C4-2B (cell line): Measurements from ENCODE around the gene KLC3.
"Not testable (repeated sequence)": the region's sequence is repeated elsewhere in the genome, so short reads cannot be mapped to it uniquely, and the experiment has no call there.

Experiments
- H3K27ac ChIP-seq: fragments of 450-650 bp; 2 replicates; pipeline ENCODE4 v1.5.1; 2017
- ZFX ChIP-seq: fragments of 450-650 bp; IDR thresholded peaks from 2 replicates; pipeline ENCODE4 v1.6.1; 2017
- TF ChIP-seq, protein P1 (sequence below): fragments of 450-650 bp; conservative IDR thresholded peaks from 2 replicates; pipeline ENCODE4 v1.5.1; 2017; ENCODE audit warnings: mild to moderate bottlenecking

KLC3 gene

DNA sequence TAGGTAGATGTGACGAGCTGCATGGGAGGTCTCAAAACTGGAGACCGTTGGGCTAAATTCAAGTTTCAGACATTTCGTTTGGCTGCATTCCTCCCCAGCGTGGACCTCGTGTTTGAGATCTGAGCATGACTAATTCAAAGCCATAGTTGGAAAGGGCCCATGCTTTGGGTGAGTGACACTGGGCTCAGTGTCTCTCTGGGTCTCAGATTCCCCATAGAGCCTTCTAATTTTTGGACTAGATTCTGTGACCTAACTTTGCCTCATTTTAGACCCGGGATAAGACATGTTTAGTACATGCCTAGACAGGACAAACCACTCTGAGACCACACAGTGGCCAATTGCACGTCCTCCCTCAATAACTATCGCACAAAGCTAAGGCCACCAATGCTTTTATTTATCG lies 34.5 kb upstream of the KLC3 start:
- TF ChIP-seq, protein P1, sequence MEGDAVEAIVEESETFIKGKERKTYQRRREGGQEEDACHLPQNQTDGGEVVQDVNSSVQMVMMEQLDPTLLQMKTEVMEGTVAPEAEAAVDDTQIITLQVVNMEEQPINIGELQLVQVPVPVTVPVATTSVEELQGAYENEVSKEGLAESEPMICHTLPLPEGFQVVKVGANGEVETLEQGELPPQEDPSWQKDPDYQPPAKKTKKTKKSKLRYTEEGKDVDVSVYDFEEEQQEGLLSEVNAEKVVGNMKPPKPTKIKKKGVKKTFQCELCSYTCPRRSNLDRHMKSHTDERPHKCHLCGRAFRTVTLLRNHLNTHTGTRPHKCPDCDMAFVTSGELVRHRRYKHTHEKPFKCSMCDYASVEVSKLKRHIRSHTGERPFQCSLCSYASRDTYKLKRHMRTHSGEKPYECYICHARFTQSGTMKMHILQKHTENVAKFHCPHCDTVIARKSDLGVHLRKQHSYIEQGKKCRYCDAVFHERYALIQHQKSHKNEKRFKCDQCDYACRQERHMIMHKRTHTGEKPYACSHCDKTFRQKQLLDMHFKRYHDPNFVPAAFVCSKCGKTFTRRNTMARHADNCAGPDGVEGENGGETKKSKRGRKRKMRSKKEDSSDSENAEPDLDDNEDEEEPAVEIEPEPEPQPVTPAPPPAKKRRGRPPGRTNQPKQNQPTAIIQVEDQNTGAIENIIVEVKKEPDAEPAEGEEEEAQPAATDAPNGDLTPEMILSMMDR = no peak
- no peak for TF ChIP-seq ZFX
- no peak overlapping the region for H3K27ac ChIP-seq

DNA sequence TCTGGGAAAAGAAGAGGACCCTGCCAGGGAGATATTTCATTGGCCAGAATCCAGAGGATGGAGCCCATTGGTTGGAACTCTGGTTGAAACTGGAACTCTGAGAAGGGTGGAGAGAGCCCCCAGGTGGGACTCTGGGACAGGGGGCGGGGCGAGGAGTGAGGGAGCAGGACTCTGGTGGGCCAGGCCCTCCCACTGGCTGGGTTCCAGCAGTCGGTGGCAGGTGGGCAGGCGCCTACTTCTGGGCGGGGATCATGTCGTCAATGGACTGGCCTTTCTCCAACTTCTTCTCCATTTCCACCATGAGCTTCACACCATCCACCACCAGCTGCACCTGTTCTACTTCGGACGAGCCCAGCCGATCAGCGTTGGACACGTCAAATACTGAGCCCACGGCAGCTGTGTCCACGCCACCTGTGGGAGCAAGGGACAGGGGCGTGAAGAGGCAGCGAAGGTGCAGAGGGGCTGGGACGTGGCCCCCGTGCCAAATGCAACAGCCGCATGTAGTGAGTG lies 34.0 kb upstream of the KLC3 start:
- TF ChIP-seq, protein P1 = no peak
- TF ChIP-seq ZFX = no peak
- H3K27ac ChIP-seq = no peak overlapping the region

DNA sequence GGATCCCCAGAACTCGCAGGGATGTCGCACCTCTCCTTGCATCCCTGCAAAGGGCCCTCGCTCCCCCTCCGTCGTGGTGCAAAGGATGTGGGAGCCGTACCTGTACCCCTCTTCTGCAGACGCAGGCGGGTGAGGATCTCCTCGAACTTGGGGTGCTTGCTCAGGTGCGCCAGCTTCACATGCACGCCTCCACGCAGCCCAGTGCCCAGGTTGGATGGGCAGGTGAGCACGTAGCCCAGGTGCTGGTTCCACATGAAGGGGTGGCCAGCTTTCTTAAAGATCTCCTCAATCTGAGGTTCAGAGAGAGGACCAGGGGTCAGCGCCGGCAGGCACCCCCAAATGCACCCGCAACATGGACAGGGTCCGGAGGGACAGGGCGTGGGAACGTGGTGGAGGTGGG lies 33.2 kb upstream of the KLC3 start:
- no peak for TF ChIP-seq ZFX
- TF ChIP-seq, protein P1 = no peak
- H3K27ac ChIP-seq = no peak overlapping the region

DNA sequence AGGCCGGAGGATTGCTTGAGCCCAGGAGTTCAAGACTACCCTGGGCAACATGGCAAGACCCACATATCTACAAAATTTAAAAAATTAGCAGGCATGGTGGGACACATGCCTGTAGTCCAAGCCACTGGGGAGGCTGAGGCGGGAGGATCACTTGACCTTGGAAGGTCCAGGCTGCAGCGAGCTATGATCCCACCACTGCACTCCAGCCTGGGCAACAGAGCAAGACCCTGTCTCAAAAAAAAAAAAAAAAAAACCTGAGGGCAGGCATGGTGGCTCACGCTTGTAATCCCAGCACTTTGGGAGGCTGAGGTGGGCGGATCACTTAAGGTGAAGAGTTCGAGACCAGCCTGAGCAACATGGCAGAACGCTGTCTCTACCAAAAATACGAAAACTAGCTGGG lies 31.2 kb upstream of the KLC3 start:
- not testable (repeated sequence) for H3K27ac ChIP-seq

DNA sequence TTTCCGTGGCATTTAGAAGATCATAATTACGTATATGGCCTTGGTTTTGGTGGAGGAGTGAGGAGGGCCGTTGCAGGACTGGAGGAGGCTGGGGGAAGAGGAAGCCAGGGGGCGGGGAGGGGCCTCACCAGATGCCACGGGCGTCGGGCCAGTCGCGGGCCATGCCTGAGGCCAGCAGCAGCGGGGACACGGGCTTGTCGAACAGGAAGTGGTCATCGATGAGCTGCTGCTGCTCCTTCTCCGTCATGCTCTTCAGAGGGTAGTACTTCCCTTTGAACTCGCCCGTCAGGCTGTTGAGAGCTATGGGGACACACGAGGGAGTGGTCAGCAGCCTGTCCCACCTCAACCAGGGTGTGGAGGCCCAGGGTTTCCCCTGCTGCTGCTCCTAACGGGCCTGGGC lies 28.9 kb upstream of the KLC3 start:
- H3K27ac ChIP-seq = no peak overlapping the region
- TF ChIP-seq ZFX = no peak
- TF ChIP-seq, protein P1 = no peak

DNA sequence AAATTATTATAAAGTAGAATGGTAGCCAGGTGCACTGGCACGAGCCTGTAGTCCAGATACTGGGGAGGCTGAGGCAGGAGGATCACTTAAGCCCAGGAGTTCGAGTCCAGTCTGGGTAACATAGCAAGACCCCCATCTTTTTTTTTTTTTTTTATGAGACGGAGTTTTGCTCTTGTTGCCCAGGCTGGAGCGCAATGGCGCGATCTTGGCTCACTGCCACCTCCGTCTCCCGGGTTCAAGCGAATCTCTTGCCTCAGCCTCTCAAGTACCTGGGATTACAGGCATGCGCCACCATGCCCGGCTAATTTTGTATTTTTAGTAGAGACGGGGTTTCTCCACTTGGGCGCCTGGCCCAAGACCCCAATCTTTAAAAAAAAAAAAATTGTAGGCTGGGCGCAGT lies 28.3 kb upstream of the KLC3 start:
- H3K27ac ChIP-seq = not testable (repeated sequence)

DNA sequence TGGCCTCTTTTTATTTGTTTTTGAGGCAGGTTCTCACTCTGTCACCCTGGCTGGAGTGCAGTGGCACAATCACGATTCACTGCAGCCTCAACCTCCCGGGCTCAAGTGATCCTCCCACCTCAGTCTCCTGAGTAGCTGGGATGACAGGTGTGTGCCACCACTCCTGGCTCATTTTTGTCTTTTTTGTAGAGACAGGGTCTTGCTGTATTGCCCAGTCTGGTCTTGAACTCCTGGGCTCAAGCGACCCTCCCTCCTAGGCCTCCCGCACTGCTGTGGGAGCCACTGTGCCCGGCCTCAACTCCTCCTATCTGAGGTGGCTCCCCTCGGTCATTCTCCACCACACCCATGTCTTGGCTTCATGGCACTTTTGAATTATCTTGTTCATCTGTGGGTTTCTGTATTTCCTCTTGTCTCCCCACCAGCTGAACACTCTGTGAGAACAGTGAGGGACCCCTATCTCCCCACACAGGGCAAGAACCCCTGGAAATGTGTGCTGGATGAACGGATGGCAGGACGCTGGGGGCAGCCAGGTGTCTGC lies 25.8 kb upstream of the KLC3 start:
- TF ChIP-seq ZFX = no peak
- TF ChIP-seq, protein P1 = no peak
- no peak overlapping the region for H3K27ac ChIP-seq

DNA sequence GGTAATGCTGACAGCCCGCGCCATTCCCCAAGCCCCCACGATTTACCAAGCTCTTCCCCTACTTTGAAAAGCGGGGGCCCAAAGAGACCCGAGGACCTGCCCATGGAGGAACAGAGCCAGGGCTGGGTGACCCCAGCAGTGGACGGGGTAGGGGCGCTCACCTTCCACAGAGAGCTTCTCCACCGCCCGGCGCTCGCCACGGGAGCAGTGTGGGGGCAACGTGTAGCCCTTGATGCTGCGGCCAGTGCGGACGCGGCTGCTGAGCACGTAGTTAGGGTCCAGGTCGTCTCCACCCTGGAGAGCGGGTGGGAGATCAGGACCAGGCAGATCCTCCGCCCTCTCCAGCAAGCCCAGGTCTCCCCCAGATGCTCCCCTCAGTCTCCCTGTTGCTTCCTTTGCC lies 25.2 kb upstream of the KLC3 start:
- TF ChIP-seq ZFX = no peak
- TF ChIP-seq, protein P1 = no peak
- no peak overlapping the region for H3K27ac ChIP-seq
